ENCODE data around the gene DOHH. TPM values are rescaled to one million over a fixed set of nuclear protein-coding genes. Genes with fewer than 3 reads are reported as not detected.

The DOHH gene
- total RNA-seq, 1 experiment from 2014 or later, result 51.4 TPM

DNA sequence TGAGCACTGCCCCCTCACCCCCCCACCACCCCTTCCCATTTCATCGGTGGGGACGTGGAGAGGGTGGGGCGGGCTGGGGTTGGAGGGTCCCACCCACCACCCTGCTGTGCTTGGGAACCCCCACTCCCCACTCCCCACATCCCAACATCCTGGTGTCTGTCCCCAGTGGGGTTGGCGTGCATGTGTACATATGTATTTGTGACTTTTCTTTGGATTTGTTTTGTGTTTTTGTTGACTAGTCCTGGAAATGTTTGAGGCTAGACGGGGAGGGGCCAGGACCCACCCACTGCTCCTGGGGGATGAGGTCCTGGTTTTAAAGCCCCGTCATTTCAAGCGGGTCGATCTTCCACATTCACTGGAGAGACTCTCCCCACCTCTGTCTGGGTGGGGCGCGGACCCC, 35.5 kb upstream of the DOHH start:
- Histone ChIP-seq H3K4me2 (ENCODE audit: low read length) (no peak overlapping the region), H2AFZ (ENCODE audit: low read length) (no peak overlapping the region), H3K27me3 (ENCODE audit: low read length) (no peaks in the 10 kb centered on the region), H3K4me3 (ENCODE audit: low read length) (no peak overlapping the region), H4K20me1 (ENCODE audit: low read length) (no peaks in the 10 kb centered on the region), H3K9me2 (replicated peaks; ENCODE audit: low read length) (no peaks in the 10 kb centered on the region), H3K27ac (ENCODE audit: low read length) (no peak overlapping the region), H3K9ac (ENCODE audit: low read length) (no peak overlapping the region), H3K4me1 (ENCODE audit: insufficient read depth, low read length) (no peaks in the 10 kb centered on the region), H3K36me3 (ENCODE audit: low read depth, low read length) (no peaks in the 10 kb centered on the region), H3K9me3 (ENCODE audit: low read length) (no peaks in the 10 kb centered on the region), H3K79me2 (ENCODE audit: low read length) (no peaks in the 10 kb centered on the region), H3F3A (ENCODE audit: low read length, unreplicated experiment) (no peaks in the 10 kb centered on the region)
- ChIA-PET CTCF (no interaction called here), POLR2A (ENCODE audit: unreplicated experiment) (no interaction called here)
- intact Hi-C loops (cut with micrococcal nuclease), result no loop called here
- DNase-seq, result no peak
- no TSS peak for BruUV-seq (replicated peaks)
- TF ChIP-seq EZH2phosphoT487 (IDR thresholded peaks at IDR 0.05; ENCODE audit: borderline replicate concordance, low read length), result no peak
- TF ChIP-seq EZH2 (IDR thresholded peaks at IDR 0.05; ENCODE audit: low read length, unreplicated experiment), result no peak
- ATAC-seq, result no peak

- H3K4me3 ChIP-seq (ENCODE audit: low read length), result no peak overlapping the region
- H3K9me3 ChIP-seq (ENCODE audit: low read length), result no peaks in the 10 kb centered on the region
- no peak overlapping the region for H3K4me2 ChIP-seq (ENCODE audit: low read length)
- BruUV-seq (replicated peaks), result no TSS peak
- no peaks in the 10 kb centered on the region for H3F3A ChIP-seq (ENCODE audit: low read length, unreplicated experiment)
- H3K27ac ChIP-seq (ENCODE audit: low read length), result no peak overlapping the region
- no peak overlapping the region for H3K9ac ChIP-seq (ENCODE audit: low read length)
- POLR2A ChIA-PET (ENCODE audit: unreplicated experiment), result no interaction called here
- no peaks in the 10 kb centered on the region for H3K79me2 ChIP-seq (ENCODE audit: low read length)
- no peaks in the 10 kb centered on the region for H3K4me1 ChIP-seq (ENCODE audit: insufficient read depth, low read length)
- CTCF ChIA-PET, result no interaction called here
- DNase-seq (no peak), ATAC-seq (no peak)
- TF ChIP-seq EZH2 (IDR thresholded peaks at IDR 0.05; ENCODE audit: low read length, unreplicated experiment) (no peak), EZH2phosphoT487 (IDR thresholded peaks at IDR 0.05; ENCODE audit: borderline replicate concordance, low read length) (no peak)
- TF ChIP-seq, protein P1, sequence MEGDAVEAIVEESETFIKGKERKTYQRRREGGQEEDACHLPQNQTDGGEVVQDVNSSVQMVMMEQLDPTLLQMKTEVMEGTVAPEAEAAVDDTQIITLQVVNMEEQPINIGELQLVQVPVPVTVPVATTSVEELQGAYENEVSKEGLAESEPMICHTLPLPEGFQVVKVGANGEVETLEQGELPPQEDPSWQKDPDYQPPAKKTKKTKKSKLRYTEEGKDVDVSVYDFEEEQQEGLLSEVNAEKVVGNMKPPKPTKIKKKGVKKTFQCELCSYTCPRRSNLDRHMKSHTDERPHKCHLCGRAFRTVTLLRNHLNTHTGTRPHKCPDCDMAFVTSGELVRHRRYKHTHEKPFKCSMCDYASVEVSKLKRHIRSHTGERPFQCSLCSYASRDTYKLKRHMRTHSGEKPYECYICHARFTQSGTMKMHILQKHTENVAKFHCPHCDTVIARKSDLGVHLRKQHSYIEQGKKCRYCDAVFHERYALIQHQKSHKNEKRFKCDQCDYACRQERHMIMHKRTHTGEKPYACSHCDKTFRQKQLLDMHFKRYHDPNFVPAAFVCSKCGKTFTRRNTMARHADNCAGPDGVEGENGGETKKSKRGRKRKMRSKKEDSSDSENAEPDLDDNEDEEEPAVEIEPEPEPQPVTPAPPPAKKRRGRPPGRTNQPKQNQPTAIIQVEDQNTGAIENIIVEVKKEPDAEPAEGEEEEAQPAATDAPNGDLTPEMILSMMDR (conservative IDR thresholded peaks at IDR 0.05; ENCODE audit: low read depth, low read length), result no peak
- H2AFZ ChIP-seq (ENCODE audit: low read length), result no peak overlapping the region
- H3K36me3 ChIP-seq (ENCODE audit: low read depth, low read length), result no peaks in the 10 kb centered on the region
- no peaks in the 10 kb centered on the region for H3K9me2 ChIP-seq (replicated peaks; ENCODE audit: low read length)
- no peaks in the 10 kb centered on the region for H3K27me3 ChIP-seq (ENCODE audit: low read length)
- H4K20me1 ChIP-seq (ENCODE audit: low read length), result no peaks in the 10 kb centered on the region
- intact Hi-C loops (cut with micrococcal nuclease), result no loop called here
These were observed 35.1 kb upstream of the DOHH start for GRCh38 chr19:3535563-3535965.

- no peak overlapping the region for H3K9ac ChIP-seq (ENCODE audit: low read length)
- no TSS peak for BruUV-seq (replicated peaks)
- no peak for TF ChIP-seq EZH2 (IDR thresholded peaks at IDR 0.05; ENCODE audit: low read length, unreplicated experiment)
- no peak for TF ChIP-seq EZH2phosphoT487 (IDR thresholded peaks at IDR 0.05; ENCODE audit: borderline replicate concordance, low read length)
- TF ChIP-seq, protein P1 (conservative IDR thresholded peaks at IDR 0.05; ENCODE audit: low read depth, low read length), result no peak
- no peaks in the 10 kb centered on the region for H3K9me3 ChIP-seq (ENCODE audit: low read length)
- no peak overlapping the region for H3K4me3 ChIP-seq (ENCODE audit: low read length)
- intact Hi-C loops (cut with micrococcal nuclease), result no loop called here
- H3K4me1 ChIP-seq (ENCODE audit: insufficient read depth, low read length), result no peaks in the 10 kb centered on the region
- ATAC-seq (no peak), DNase-seq (no peak)
- H3K27ac ChIP-seq (ENCODE audit: low read length), result no peak overlapping the region
- H4K20me1 ChIP-seq (ENCODE audit: low read length), result no peaks in the 10 kb centered on the region
- H3K36me3 ChIP-seq (ENCODE audit: low read depth, low read length), result no peaks in the 10 kb centered on the region
- POLR2A ChIA-PET (ENCODE audit: unreplicated experiment), result no interaction called here
- H3K9me2 ChIP-seq (replicated peaks; ENCODE audit: low read length), result no peaks in the 10 kb centered on the region
- H3F3A ChIP-seq (ENCODE audit: low read length, unreplicated experiment), result no peaks in the 10 kb centered on the region
- no peaks in the 10 kb centered on the region for H3K79me2 ChIP-seq (ENCODE audit: low read length)
- H3K4me2 ChIP-seq (ENCODE audit: low read length), result no peak overlapping the region
- no peaks in the 10 kb centered on the region for H3K27me3 ChIP-seq (ENCODE audit: low read length)
- no peak overlapping the region for H2AFZ ChIP-seq (ENCODE audit: low read length)
- CTCF ChIA-PET, result no interaction called here
These were observed 34.7 kb upstream of the DOHH start for GRCh38 chr19:3535235-3535535.

Data from PC-3 (cell line).